ENCODE results near the gene PLA2G15. TPM values are rescaled to one million over a fixed set of nuclear protein-coding genes. Genes with fewer than 3 reads are reported as not detected.

The PLA2G15 gene
- total and polyA plus RNA-seq, 2 of the 13 experiments (the other 11 are each of a cell fraction or from before 2014, with no cell fraction given), result 14.4 to 23.7 TPM

- TF ChIP-seq ZNF784 (CRISPR knock-in tag; IDR thresholded peaks at IDR 0.05; ENCODE audit: borderline replicate concordance), result peak; percentile 76
- no peak for TF ChIP-seq ZNF180 (CRISPR knock-in tag; IDR thresholded peaks at IDR 0.05; ENCODE audit: borderline replicate concordance, low read depth)
- TF ChIP-seq IKZF1 (IDR thresholded peaks at IDR 0.05), result no peak
- TF ChIP-seq CEBPG (CRISPR knock-in tag; IDR thresholded peaks at IDR 0.05), result peak; percentile 88
- TF ChIP-seq TOE1 (CRISPR knock-in tag; IDR thresholded peaks at IDR 0.05), result peak; percentile 92; the same call in 1 of the 2 replicates
- TF ChIP-seq ZNF589 (CRISPR knock-in tag; conservative IDR thresholded peaks at IDR 0.05), result no peak
- TF ChIP-seq ZHX1 (CRISPR knock-in tag; IDR thresholded peaks at IDR 0.05; ENCODE audit: low read depth), result peak; percentile 87
- peak; percentile 44; the same call in 1 of the 2 replicates for TF ChIP-seq ZNF782 (CRISPR knock-in tag; IDR thresholded peaks at IDR 0.05; ENCODE audit: borderline replicate concordance)
- no peak for TF ChIP-seq KDM3A (CRISPR knock-in tag; IDR thresholded peaks at IDR 0.05; ENCODE audit: low read depth)
- TF ChIP-seq RBM39 (IDR thresholded peaks at IDR 0.05; ENCODE audit: low read depth, low read length, poor library complexity, severe bottlenecking), result no peak
- peak; percentile 98; the same call in 1 of the 2 replicates for TF ChIP-seq ZNF556 (CRISPR knock-in tag; IDR thresholded peaks at IDR 0.05; ENCODE audit: borderline replicate concordance)
- peak in 1 of 2 experiments; percentile 52; a peak in 1 of 4 replicates for TF ChIP-seq REST (IDR thresholded peaks at IDR 0.05; ENCODE audit: borderline replicate concordance in 1 of 2, low read depth in 1 of 2, low read length in 2 of 2)
- no peak for TF ChIP-seq RARG (CRISPR knock-in tag; IDR thresholded peaks at IDR 0.05; ENCODE audit: low read depth)
- TF ChIP-seq ZNF362 (CRISPR knock-in tag; IDR thresholded peaks at IDR 0.05; ENCODE audit: borderline replicate concordance), result peak; percentile 78; the same call in 1 of the 2 replicates
- no peak for TF ChIP-seq RAD51 (IDR thresholded peaks at IDR 0.05; ENCODE audit: borderline replicate concordance)
- TF ChIP-seq CHCHD3 (CRISPR knock-in tag; IDR thresholded peaks at IDR 0.05), result no peak
- TF ChIP-seq, protein P1, sequence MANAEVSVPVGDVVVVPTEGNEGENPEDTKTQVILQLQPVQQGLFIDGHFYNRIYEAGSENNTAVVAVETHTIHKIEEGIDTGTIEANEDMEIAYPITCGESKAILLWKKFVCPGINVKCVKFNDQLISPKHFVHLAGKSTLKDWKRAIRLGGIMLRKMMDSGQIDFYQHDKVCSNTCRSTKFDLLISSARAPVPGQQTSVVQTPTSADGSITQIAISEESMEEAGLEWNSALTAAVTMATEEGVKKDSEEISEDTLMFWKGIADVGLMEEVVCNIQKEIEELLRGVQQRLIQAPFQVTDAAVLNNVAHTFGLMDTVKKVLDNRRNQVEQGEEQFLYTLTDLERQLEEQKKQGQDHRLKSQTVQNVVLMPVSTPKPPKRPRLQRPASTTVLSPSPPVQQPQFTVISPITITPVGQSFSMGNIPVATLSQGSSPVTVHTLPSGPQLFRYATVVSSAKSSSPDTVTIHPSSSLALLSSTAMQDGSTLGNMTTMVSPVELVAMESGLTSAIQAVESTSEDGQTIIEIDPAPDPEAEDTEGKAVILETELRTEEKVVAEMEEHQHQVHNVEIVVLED (CRISPR knock-in tag; IDR thresholded peaks at IDR 0.05; ENCODE audit: borderline replicate concordance), result peak; percentile 55; the same call in 1 of the 2 replicates
- no peak for TF ChIP-seq HCFC1 (IDR thresholded peaks at IDR 0.05; ENCODE audit: low read depth, low read length)
These were observed 36.3 kb downstream of the PLA2G15 start (continued) for GRCh38 chr16:68281368-68282063.

Data from HepG2 (cell line).